Adrenal gland (tissue), 12 donors: ENCODE results near the gene AMDHD1. TPM values are rescaled to one million over a fixed set of nuclear protein-coding genes. Genes with fewer than 3 reads are reported as not detected.

ENCODE experiments used
- DNase-seq, 7 donors: peaks; one replicate each; pipeline ENCODE4 v3.0.0-alpha.2; 2019 to 2020
- H3K27ac ChIP-seq, 5 donors: fragments of 200-600 bp; sonication (generic) in 4 of 5; 1 replicate in 3 of 5; 2 replicates in 2 of 5; pipeline versions ENCODE4 v1.5.1 to v1.8.0; 2016 to 2020; ENCODE audit warnings: mild to moderate bottlenecking in 1 of 5
- H3K27me3 ChIP-seq: fragments of 200-600 bp; 2 replicates; pipeline ENCODE4 v1.8.0; 2021
- H3K36me3 ChIP-seq, 2 donors: fragments of 200-600 bp; replicated peaks in 1 of 2; 1 replicate in 1 of 2; 2 replicates in 1 of 2; pipeline versions ENCODE4 v1.5.1 to v1.8.0; 2018 to 2022
- H3K4me1 ChIP-seq, 2 donors: fragments of 200-600 bp; replicated peaks in 1 of 2; 1 replicate in 1 of 2; 2 replicates in 1 of 2; pipeline versions ENCODE4 v1.5.1 to v1.8.0; 2018 to 2021
- H3K4me3 ChIP-seq, 4 donors: fragments of 200-600 bp; sonication (generic) in 3 of 4; one replicate each; pipeline ENCODE4 v1.5.1; 2016 to 2018
- H3K9me3 ChIP-seq, 3 donors: fragments of 200-600 bp; sonication (generic) in 1 of 3; replicated peaks in 1 of 3; 1 replicate in 2 of 3; 2 replicates in 1 of 3; pipeline versions ENCODE4 v1.5.1 to v1.8.0; 2016 to 2021
- CTCF ChIP-seq, 6 experiments: fragments of 450-650 bp in 4 of 6; fragments of 200-600 bp in 2 of 6; sonication (generic) in 1 of 6; IDR thresholded peaks; 1 replicate in 5 of 6; 2 replicates in 1 of 6; pipeline versions ENCODE4 v1.5.1 to v1.8.0; 2016 to 2021; ENCODE audit warnings: antibody characterized with exemption in 6 of 6, mild to moderate bottlenecking in 2 of 6, moderate library complexity in 1 of 6
- POLR2A ChIP-seq, 2 donors: fragments of 450-650 bp; IDR thresholded peaks; one replicate each; pipeline ENCODE4 v1.6.1; 2017; ENCODE audit warnings: antibody characterized with exemption in 2 of 2, mild to moderate bottlenecking in 2 of 2, moderate library complexity in 1 of 2
- WGBS, 4 donors: extraction: QIAGEN DNeasy Blood & Tissue Kit in 2 of 4; methylation state at CpG; one replicate each; pipeline versions ENCODE4 v1.1.5 to v1.1.7; 2013 to 2017; 5-methylcytosine and 5-hydroxymethylcytosine counted together
- intact Hi-C, 2 donors: fragments of 100-400 bp; cut with DNase I; formaldehyde crosslinking; loops; one replicate each; pipeline versions ENCODE4 v1.14.1 to v1.15.0; 2022 to 2023
- polyA plus RNA-seq, 3 donors: library from polyadenylated mRNA; stranded (reverse); fragments of 200-250 nt in 2 of 3; fragments of 350-450 nt in 1 of 3; fragmentation: Illumina TruSeq in 1 of 3; extraction: RNeasy Lipid Tissue Mini Kit (QIAGEN cat#74804) in 1 of 3; gene quantifications; one replicate each; pipeline ENCODE4 v1.2.3, GENCODE V29; 2013 to 2014
- total RNA-seq, 9 donors: library from RNA; depleted of rRNA in 4 of 9; stranded (reverse); fragments of >200 nt in 4 of 9; fragments of 120-200 nt in 1 of 9; fragmentation: NEBNext Ultra II Directional in 1 of 9; extraction: Animal tissue kit (Norgen Biotek cat#: 25700) in 1 of 9; gene quantifications; one replicate each; pipeline versions ENCODE4 v1.1.0 to v1.2.4, GENCODE V29; 2013 to 2023
- donor health status: healthy with polysubstance abuse.
- donor health status: Bipolar disorder and iron deficiency.
- donor health status: DM: yes; HTN: yes; CAD: no.
- donor health status: DM: no; HTN: no; CAD: no.
- donor health status: DM: no; HTN: no; CAD: no.
- donor health status: DM: yes; HTN: yes; CAD: no.

AMDHD1 gene
- total and polyA plus RNA-seq, 12 donors: 4.6 to 120 (median 15.5) TPM

- Histone ChIP-seq H3K27ac (no peak overlapping the region), H3K4me1 (no peaks in the 10 kb centered on the region), H3K36me3 (peaks cover 0 to 7% of the 10 kb centered on the region in 2 donors), H3K9me3 (no peaks in the 10 kb centered on the region), H3K4me3 (no peak overlapping the region), H3K27me3 (no peaks in the 10 kb centered on the region)
- DNase-seq: no peak
- WGBS, 4 donors: 71 to 76% (median 74%) methylated on average over 7 of the region's 7 CpGs
- no peak for TF ChIP-seq CTCF (IDR thresholded peaks at IDR 0.05)
- no peak for TF ChIP-seq POLR2A (IDR thresholded peaks at IDR 0.05)
- intact Hi-C loops: no loop called here
Observed at GRCh38 chr12:95970905-95971304, 27.8 kb downstream of the AMDHD1 start.

GRCh38 chr12:95972832-95973456, 29.8 kb downstream of the AMDHD1 start:
- no peaks in the 10 kb centered on the region for H3K27me3 ChIP-seq
- no peak overlapping the region for H3K27ac ChIP-seq
- no peak for DNase-seq
- intact Hi-C loops: no loop called here
- no peak for TF ChIP-seq POLR2A (IDR thresholded peaks at IDR 0.05)
- no peak for TF ChIP-seq CTCF (IDR thresholded peaks at IDR 0.05)
- no peaks in the 10 kb centered on the region for H3K36me3 ChIP-seq
- no peaks in the 10 kb centered on the region for H3K4me1 ChIP-seq
- H3K9me3 ChIP-seq: no peaks in the 10 kb centered on the region
- H3K4me3 ChIP-seq: no peak overlapping the region
- 53 to 62% (median 54%) methylated on average over 4 of the region's 4 CpGs for WGBS, 4 donors

GRCh38 chr12:95974358-95974757, 31.2 kb downstream of the AMDHD1 start:
- DNase-seq: no peak
- 78 to 86% (median 81%) methylated on average over 2 of the region's 2 CpGs for WGBS, 4 donors
- intact Hi-C loops: no loop called here
- no peaks in the 10 kb centered on the region for H3K9me3 ChIP-seq
- H3K27me3 ChIP-seq: no peaks in the 10 kb centered on the region
- H3K27ac ChIP-seq: no peak overlapping the region
- no peaks in the 10 kb centered on the region for H3K36me3 ChIP-seq
- H3K4me1 ChIP-seq: no peaks in the 10 kb centered on the region
- H3K4me3 ChIP-seq: no peak overlapping the region
- TF ChIP-seq POLR2A (IDR thresholded peaks at IDR 0.05): no peak
- no peak for TF ChIP-seq CTCF (IDR thresholded peaks at IDR 0.05)

GRCh38 chr12:95975491-95975890, 32.4 kb downstream of the AMDHD1 start:
- WGBS, 4 donors: 84 to 89% (median 87%) methylated on average over 4 of the region's 4 CpGs

More at GRCh38 chr12:95975491-95975890, 32.4 kb downstream of the AMDHD1 start:
- Histone ChIP-seq H3K36me3 (no peaks in the 10 kb centered on the region), H3K4me3 (no peak overlapping the region), H3K9me3 (no peaks in the 10 kb centered on the region), H3K27ac (no peak overlapping the region), H3K27me3 (no peaks in the 10 kb centered on the region), H3K4me1 (no peaks in the 10 kb centered on the region)
- intact Hi-C loops: no loop called here
- no peak for DNase-seq
- TF ChIP-seq CTCF (IDR thresholded peaks at IDR 0.05): no peak
- TF ChIP-seq POLR2A (IDR thresholded peaks at IDR 0.05): no peak
